Measurements from ENCODE around the gene MCRS1.

DNA sequence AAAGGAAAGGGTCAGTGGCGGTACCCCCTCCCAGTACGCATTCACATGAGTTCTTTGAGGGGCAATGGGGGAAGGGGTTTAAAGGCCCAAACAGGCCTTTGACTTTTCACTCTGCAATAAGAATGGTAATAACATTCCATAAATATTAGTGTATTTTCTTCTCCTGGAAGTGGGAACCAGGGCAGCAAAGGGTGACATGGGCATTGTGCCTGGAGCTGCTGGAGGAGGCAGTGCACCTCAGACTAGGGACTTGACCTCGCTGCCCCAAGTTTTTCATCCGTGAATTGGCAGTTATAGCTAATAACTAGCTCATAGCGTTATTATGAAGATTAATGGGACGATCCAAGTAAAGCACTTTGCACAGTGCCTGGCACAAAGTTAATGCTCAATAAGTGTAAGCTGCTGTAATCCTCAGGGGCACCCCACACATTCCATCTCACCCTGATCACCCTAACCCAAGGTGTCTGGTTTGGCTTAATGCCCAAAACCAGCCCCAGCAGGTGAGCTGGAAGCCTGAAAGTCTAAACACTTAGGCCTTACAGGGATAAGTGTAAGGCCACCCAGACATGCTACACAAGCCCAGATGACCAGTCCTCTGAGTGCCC lies 31.9 kb downstream of the MCRS1 start:
- TF ChIP-seq POLR2A (IDR thresholded peaks at IDR 0.05; ENCODE audit: low read depth, low read length) (no peak), POLR2AphosphoS5 (IDR thresholded peaks at IDR 0.05; ENCODE audit: low read depth, low read length) (no peak), TAF1 (IDR thresholded peaks at IDR 0.05; ENCODE audit: borderline replicate concordance, low read depth, low read length) (no peak)

All from GM12892 (cell line).